ENCODE data around the gene RNF41.
"Not testable (repeated sequence)": the region's sequence is repeated elsewhere in the genome, so short reads cannot be mapped to it uniquely, and the experiment has no call there.

RNF41 gene

DNA sequence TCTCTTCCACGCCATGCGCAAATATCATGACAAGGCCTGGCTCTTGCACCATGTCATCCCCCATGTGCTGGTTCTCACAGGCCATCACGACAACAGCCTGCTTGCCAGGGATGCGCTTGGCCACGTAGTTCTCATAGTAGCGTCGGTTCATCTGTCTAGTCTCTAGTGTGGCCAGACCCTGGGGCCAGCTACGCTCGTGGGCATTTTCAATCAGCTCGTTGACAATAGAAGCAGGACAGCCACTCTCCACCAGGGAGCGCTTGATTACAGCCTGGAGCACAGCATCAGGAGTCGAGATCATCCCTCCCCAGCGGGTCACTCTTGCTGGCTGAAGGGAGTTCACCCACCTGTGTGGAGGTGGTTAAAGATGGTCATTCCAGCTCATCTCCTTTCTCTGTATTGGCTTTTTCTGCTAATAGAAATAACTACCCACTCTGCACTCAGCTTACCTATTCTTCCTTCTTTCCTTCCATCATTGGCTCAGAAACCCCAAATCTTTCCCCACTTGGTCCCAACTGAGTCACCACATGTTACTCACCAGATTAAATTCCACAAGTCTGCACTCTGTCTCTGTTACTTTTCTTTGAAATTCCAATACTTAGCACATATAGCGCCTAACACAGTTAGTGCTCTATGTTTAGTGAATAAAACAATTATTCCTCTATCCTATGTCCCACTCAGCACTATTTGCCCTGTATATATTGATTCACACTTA is 15.1 kb downstream of the RNF41 start:
- peak; percentile 73 for DNase-seq

GRCh38 chr12:56205445-56205844 is 16.3 kb downstream of the RNF41 start:
- peak; percentile 15 for DNase-seq

DNA sequence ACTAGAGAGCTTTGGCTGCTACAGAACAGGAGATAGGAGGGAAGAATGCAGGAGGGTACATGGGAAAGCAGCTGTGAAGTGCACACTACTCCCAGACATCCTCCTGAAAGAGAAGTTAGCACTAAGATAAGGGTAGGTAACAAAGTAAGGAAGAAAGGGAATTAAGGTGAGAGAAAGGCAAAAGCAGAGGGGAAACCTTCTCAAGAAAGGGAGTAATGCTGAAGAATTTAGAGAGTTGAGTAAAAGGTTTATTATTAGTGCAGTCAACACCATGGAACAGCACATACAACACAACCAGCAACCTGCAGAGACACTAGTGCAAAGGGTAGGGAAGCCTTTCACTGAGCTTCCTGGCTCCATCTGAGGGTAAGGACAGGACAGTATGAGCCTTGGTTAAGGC is 17.4 kb downstream of the RNF41 start:
- no peak for DNase-seq

DNA sequence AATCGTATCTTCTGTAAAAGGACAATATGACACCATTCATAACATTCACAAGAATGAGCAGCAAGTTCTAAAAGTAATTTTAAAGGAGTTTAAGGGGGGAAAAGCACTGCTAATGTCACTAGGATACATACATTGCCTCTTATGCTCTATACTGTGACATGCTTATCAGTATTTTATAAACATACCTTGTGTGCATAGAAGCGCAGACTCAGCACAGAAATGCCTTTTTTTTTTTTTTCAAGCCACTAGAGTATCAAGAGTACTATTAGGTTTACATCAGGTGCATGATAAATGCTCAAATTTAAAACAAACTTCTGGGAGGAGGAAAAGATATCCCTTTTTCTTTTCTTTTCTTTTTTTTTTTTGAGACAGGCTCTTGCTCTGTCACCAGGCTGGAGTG is 18.9 kb downstream of the RNF41 start:
- no peak for DNase-seq

- DNase-seq = no peak
These were observed 19.4 kb downstream of the RNF41 start for GRCh38 chr12:56202366-56202765.

DNA sequence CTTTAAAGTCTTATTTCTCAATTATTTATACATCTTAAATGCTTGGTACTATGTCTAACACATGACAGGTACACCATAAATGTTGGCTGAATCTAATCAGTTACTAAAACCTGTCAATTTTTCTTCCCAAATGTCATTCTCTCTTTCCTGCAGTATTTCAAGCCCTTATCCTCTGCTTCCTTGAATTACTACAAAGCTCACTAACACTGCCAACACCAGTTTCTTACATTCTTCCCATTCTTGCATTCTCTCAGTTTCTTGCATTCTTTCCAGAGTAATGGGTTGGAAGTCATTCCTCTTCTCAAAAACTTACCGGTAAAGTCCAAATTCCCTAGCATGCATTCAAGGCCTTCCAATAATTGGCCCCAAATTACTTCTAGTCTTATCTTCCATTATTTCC is 22.9 kb downstream of the RNF41 start:
- DNase-seq = no peak

DNA sequence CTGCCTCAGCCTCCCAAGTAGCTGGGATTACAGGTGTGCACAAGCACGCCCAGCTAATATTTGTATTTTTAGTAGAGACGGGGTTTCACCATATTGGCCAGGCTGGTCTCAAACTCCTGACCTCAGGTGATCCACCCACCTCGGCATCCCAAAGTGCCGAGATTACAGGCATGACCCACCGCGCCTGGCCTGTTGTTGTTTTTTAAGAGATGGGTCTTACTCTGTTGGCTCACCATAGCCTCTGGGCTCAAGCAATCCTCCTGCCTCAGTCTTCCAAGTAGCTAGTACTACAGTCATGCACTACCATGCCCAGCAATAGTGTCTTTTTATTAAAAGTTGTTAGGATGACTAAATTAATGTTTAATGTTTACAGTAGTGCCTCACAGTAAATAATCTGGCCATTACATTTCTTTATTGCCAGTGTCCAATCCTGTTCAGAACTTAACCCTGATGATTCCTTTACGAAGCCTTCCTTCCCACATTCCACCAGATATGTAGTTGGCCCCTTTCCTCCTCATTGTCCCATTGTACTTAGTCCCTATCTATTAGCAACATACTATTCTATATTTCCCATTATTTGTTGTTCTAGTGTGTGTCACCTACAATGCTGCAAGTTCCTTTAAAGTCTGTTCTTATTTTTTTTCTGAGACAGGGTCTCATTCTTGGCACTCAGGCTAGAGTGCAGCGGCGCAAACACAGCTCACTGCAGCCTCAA is 23.6 kb downstream of the RNF41 start:
- no peak for DNase-seq

DNA sequence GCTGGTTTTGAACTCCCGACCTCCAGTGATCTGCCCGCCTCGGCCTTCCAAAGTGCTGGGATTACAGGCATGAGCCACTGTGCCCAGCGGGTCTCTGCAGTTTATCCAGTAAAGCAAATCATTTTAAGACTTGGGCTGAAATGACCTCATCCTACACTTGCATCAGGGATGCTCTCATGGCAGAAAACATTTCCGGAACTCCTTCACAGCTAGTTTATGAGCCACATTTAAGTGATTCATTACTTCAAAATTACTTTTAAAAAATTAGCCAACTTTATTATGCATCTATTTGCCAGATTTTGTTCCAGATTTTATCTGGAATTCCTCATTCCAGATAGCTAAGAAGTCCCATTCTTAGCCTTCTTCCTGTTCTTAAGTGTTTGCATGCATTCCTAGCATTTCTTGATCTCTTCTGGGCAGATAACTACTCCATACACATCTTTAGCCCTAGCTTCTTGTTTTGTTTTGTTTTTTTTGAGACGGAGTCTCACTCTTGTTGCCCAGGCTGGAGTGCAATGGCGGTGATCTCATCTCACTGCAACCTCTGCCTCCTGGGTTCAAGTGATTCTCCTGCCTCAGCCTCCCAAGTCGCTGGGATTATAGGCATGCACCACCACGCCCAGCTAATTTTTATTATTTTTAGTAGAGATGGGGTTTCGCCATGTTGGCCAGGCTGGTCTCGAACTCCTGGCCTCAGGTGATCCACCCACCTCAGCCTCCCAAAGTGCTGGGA is 24.7 kb downstream of the RNF41 start:
- DNase-seq = not testable (repeated sequence)

GRCh38 chr12:56193025-56193578 is 28.6 kb downstream of the RNF41 start:
- DNase-seq = peak; percentile 94

DNA sequence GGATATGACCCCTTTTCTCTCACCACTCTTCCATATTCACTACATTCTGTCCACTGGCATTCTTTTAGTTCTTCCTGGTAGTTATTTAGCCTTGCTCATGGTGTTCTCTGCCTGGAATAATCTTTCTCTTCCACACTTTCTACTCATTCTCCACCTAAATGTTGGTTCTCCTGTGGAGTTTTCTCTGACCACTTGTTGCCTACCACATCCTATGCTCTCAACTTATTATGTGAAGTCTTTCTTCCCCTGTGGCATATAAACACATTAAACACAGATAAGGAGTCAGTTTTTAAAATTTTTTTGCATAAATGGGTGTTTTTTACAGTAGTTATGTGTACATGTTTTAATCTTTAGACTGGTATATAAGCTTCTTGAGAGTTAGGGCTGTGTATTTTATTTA is 29.1 kb downstream of the RNF41 start:
- DNase-seq = no peak

GRCh38 chr12:56190695-56191155 is 31.0 kb downstream of the RNF41 start:
- peak; percentile 59 for DNase-seq

- peak; percentile 92 for DNase-seq
These were observed 31.6 kb downstream of the RNF41 start for GRCh38 chr12:56189918-56190694.

DNA sequence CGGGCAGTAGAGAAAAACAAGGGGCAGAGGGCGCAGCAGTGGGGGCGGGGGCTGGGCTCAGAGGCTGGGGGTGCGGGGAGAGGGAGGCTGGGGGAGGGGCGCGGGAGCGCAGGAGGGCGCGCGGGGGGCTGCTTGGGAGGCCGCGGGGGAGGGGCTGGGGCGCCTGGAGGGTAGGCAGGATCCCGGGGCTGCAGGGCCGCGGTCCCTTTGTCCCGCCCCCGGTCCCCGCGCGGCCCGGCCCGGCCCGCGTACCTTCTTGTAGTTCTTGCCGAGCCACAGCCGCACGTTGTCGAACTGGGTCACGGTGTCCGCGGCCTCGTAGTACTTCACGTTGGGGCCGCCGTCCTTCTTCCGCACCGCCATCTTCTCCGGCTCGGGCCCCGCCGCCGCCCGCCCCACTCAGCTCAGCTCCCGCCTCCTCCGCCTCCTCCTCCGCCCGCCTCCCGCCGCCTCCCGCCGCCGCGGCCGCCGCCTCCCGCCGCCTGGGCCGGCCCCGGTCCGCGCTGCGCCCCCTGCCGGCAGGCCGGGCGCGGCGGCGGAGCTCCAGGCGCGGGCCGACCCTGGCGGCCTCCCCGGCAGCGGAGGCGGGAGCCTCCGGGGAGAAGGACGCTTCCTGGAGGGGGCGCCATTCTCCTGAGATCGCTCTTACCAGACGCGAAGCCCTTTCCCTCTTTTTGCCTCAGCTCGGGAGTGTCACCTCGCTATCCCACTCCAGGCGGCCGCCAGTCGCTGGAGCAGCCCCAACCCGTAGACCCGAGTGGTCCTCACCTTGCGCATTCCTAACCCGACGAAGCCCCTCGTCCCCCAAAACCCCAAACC is 32.4 kb downstream of the RNF41 start, which contains the start of gene SMARCC2:
TSS of gene SMARCC2 (minus strand) at position 385 of the 819 bp plus-strand sequence. CDS start at position 363, 22 bp downstream.
- DNase-seq = peak; percentile 97

GRCh38 chr12:56188778-56189098 is 33.0 kb downstream of the RNF41 start:
- DNase-seq = peak; percentile 50

DNA sequence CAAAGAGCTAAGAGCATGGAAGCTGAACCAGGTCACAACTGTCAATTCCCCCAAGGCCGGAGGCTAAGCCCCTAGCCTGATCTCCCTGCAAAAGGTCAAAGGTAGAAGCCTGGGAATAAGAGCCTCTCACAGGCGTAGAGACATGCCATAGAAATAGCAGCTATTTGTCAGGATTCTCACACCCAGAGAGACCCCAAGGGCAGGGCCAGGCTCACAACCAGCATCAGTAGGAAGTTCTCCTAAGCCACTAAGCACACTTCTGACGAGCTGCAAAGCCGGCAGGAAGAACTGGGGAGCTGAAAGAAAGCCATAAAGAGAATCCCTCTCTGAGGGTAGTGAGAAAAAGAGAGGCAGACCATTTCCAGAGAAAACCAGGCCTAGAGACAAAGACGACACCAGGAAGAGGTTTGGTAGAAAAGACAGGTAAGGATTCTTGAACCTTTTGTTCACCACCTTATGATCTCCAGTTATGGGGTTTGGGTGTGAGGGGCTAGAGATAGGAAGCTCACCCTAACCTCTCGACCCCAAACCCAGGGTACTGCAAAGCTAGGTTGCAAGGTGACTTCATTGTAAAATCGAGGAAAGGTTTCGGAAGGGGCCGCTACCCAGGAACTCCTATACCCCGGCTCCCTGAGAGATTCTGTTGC is 33.5 kb downstream of the RNF41 start:
- DNase-seq = no peak

GRCh38 chr12:56186957-56187356 is 34.8 kb downstream of the RNF41 start:
- no peak for DNase-seq

GRCh38 chr12:56178347-56178746 is 43.4 kb downstream of the RNF41 start:
- DNase-seq = no peak

DNA sequence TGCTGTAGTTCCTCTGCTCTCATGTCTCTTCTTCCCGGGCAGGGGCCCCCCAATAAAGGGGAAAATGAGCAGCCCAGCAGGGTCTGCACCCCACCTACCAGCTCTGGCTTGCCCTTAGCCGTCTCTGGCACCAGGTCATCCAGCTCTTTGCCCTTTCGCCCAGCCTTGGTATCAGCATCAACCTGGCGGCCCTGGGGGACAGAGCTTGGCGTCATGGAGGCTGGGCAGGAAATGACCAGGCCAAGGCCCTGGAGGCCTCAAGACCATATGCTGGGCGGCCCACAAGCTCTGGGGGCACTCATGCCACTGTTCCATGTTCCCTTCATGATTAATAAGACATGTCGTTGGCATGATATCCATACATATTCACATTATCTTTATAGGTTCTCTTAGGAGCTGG is 48.9 kb downstream of the RNF41 start:
- DNase-seq = no peak

GRCh38 chr12:56169229-56169759 is 52.4 kb downstream of the RNF41 start:
- DNase-seq = no peak

- DNase-seq = no peak
These were observed 56.4 kb downstream of the RNF41 start for GRCh38 chr12:56165369-56165768.

DNA sequence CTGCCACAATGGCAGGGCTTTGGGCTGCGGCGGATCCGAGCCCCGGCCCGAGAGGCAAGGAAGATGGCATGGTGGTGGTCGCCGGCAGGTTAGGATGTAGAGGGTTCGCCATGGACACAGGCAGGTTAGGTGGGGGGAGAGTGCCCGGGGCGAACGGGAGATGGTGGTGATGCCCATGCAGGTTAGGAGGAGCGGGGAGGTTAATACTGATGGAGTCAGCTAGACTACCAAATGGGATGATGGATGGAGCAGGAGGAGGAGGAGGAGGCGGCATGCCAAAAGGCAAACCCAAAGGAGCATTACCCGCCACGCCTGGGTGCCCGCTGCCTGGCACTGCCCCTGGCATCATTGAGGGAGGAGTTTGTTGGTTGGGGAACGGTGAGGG is 57.4 kb downstream of the RNF41 start:
- DNase-seq = no peak

All from DMS53 (cell line).